K562 (cell line): ENCODE results near the gene GRB10. TPM values are rescaled to one million over a fixed set of nuclear protein-coding genes. Genes with fewer than 3 reads are reported as not detected.

Source experiments
- ATAC-seq: fragments of 200-7000 bp; cut with Tn5 transposase; 3 replicates; pipeline ENCODE4 v1.9.1; 2020; ENCODE audit warnings: moderate library complexity
- BruUV-seq: library from RNA; stranded (reverse); fragments of 400-500 nt; replicated peaks from 2 replicates; lab custom pipeline; 2021; lab: Mats Ljungman, UMichigan
- CTCF ChIA-PET: fragments of 300-600 bp; formaldehyde crosslinking; extraction: SDS; loops from one replicate; lab custom pipeline; 2021; ENCODE audit warnings: low intra/inter-chr PET ratio; lab: Yijun Ruan, JAX
- POLR2A ChIA-PET: fragments of 300-600, 350-650 bp; sonication (Branson Sonifier 250); formaldehyde crosslinking; extraction: SDS; loops from one replicate; lab custom pipeline; 2021; ENCODE audit warnings: antibody characterized with exemption, inconsistent platforms; lab: Yijun Ruan, JAX
- DNase-seq, 4 experiments: peaks; one replicate each; pipeline versions ENCODE4 v3.0.0 to v3.0.0-alpha.2; 2011 to 2018; ENCODE audit warnings: low spot score in 3 of 4, mixed read lengths in 3 of 4; ENCODE audit errors: extremely low read depth in 1 of 4
- FAIRE-seq: peaks from 2 replicates; lab custom pipeline; 2011; peaks lifted over from hg19 to GRCh38; lab: Jason Lieb, UNC
- H2AFZ ChIP-seq: 2 replicates; pipeline ENCODE4 v1.6.0; 2011; ENCODE audit warnings: low read depth, low read length, control low read depth, inconsistent platforms
- H3K27ac ChIP-seq: fragments of 200-600 bp; 3 replicates; pipeline ENCODE4 v1.8.0; 2011; ENCODE audit warnings: low read depth, mild to moderate bottlenecking, control low read depth, inconsistent platforms, low read length, moderate library complexity, mixed read lengths; ENCODE audit errors: extremely low read depth
- H3K27me3 ChIP-seq, 2 experiments: fragments of 300-600 bp in 1 of 2; 2 replicates in 1 of 2; 3 replicates in 1 of 2; pipeline versions ENCODE4 v1.6.0 to v1.8.0; 2011; ENCODE audit warnings: inconsistent platforms in 2 of 2, low read length in 2 of 2, mild to moderate bottlenecking in 1 of 2, mixed read lengths in 1 of 2, moderate library complexity in 1 of 2; ENCODE audit not compliant: control insufficient read depth in 2 of 2, insufficient read depth in 2 of 2
- H3K36me3 ChIP-seq: fragments of 300-600 bp; 3 replicates; pipeline ENCODE4 v1.8.0; 2011; ENCODE audit warnings: mild to moderate bottlenecking, low read length, inconsistent platforms; ENCODE audit not compliant: control insufficient read depth, insufficient read depth
- H3K4me1 ChIP-seq, 2 experiments: fragments of 200-600 bp in 1 of 2; replicated peaks in 1 of 2; 2 replicates in 1 of 2; 3 replicates in 1 of 2; pipeline versions ENCODE4 v1.5.1 to v1.8.0; 2011; ENCODE audit warnings: inconsistent platforms in 2 of 2, low read length in 2 of 2, mild to moderate bottlenecking in 1 of 2, mixed read lengths in 1 of 2, moderate library complexity in 1 of 2; ENCODE audit not compliant: control insufficient read depth in 2 of 2, insufficient read depth in 2 of 2
- H3K4me2 ChIP-seq: 2 replicates; pipeline ENCODE4 v1.6.1; 2011; ENCODE audit warnings: low read length, control low read depth, inconsistent platforms, mixed read lengths; ENCODE audit not compliant: insufficient read depth
- H3K4me3 ChIP-seq: fragments of 200-600 bp; sonication (generic), shearing (Covaris generic); 2 replicates; pipeline ENCODE4 v1.5.1; 2016; ENCODE audit warnings: control low read depth, inconsistent platforms
- H3K79me2 ChIP-seq: fragments of 200-600 bp; 3 replicates; pipeline ENCODE4 v1.8.0; 2011; ENCODE audit warnings: low read length, inconsistent platforms; ENCODE audit not compliant: control insufficient read depth, insufficient read depth
- H3K9ac ChIP-seq, 2 experiments: 2 replicates each; pipeline versions ENCODE4 v1.6.0 to v1.6.1; 2011; ENCODE audit warnings: low read depth in 2 of 2, low read length in 2 of 2, control low read depth in 1 of 2, inconsistent platforms in 1 of 2, mild to moderate bottlenecking in 1 of 2, mixed read lengths in 1 of 2; ENCODE audit not compliant: insufficient read depth in 1 of 2
- H3K9me1 ChIP-seq: one replicate; pipeline ENCODE4 v1.6.0; 2011; ENCODE audit warnings: inconsistent platforms, mild to moderate bottlenecking, low read length, moderate library complexity; ENCODE audit not compliant: control insufficient read depth, insufficient read depth
- H3K9me3 ChIP-seq: replicated peaks from 2 replicates; pipeline ENCODE4 v1.5.1; 2011; ENCODE audit warnings: low read depth, low read length, inconsistent platforms; ENCODE audit not compliant: control insufficient read depth, insufficient read depth
- H4K20me1 ChIP-seq: replicated peaks from 2 replicates; pipeline ENCODE4 v1.6.1; 2011; ENCODE audit warnings: low read length, inconsistent platforms, mixed read lengths; ENCODE audit not compliant: control insufficient read depth, insufficient read depth
- BCLAF1 ChIP-seq, 2 experiments: fragments of 450-650 bp in 1 of 2; IDR thresholded peaks; 2 replicates each; pipeline ENCODE4 v1.6.1; 2011 to 2017; ENCODE audit warnings: low read depth in 2 of 2, antibody characterized with exemption in 1 of 2, borderline replicate concordance in 1 of 2, low read length in 1 of 2, mild to moderate bottlenecking in 1 of 2, mixed read lengths in 1 of 2; ENCODE audit not compliant: control insufficient read depth in 1 of 2
- HDAC8 ChIP-seq: fragments of 450-650 bp; IDR thresholded peaks from 2 replicates; pipeline ENCODE4 v1.6.1; 2016; ENCODE audit warnings: mild to moderate bottlenecking, missing genetic modification characterization, moderate library complexity, missing compliant biosample characterization
- NFXL1 ChIP-seq: fragments of 450-650 bp; formaldehyde crosslinking; IDR thresholded peaks from 2 replicates; pipeline ENCODE4 v1.4.0; 2021; ENCODE audit warnings: mild to moderate bottlenecking
- NONO ChIP-seq, 2 experiments: fragments of 200-400 bp in 1 of 2; fragments of 450-650 bp in 1 of 2; formaldehyde crosslinking in 1 of 2; IDR thresholded peaks; 2 replicates each; pipeline ENCODE4 v1.6.1; 2017; ENCODE audit warnings: low read depth in 2 of 2, mild to moderate bottlenecking in 2 of 2, moderate library complexity in 2 of 2, low read length in 1 of 2
- POLR2A ChIP-seq: fragments of 450-650 bp; conservative IDR thresholded peaks from 2 replicates; pipeline ENCODE4 v1.6.1; 2016
- POLR2B ChIP-seq: fragments of 450-650 bp; IDR thresholded peaks from 2 replicates; pipeline ENCODE4 v1.6.1; 2018; ENCODE audit warnings: low read depth; ENCODE audit not compliant: partially characterized antibody
- TAF7 ChIP-seq: fragments of 450-650 bp; IDR thresholded peaks from 2 replicates; pipeline ENCODE4 v1.6.1; 2016; ENCODE audit warnings: missing genetic modification characterization, missing compliant biosample characterization
- ZNF165 ChIP-seq: fragments of 250-450 bp; sonication (Bioruptor Pico); IDR thresholded peaks from 2 replicates; pipeline ENCODE4 v1.4.0; 2020; ENCODE audit warnings: borderline replicate concordance
- ZNF282 ChIP-seq: sonication (generic); formaldehyde crosslinking; IDR thresholded peaks from 2 replicates; pipeline ENCODE4 v1.8.1; 2023; ENCODE audit warnings: missing genetic modification reagents
- in situ Hi-C: fragments of 300-500 bp; cut with MboI; formaldehyde crosslinking; loops from 4 replicates; pipeline ENCODE4 v1.15.0; 2018; ENCODE audit warnings: inconsistent platforms, mixed read lengths
- intact Hi-C: fragments of 100-400 bp; cut with micrococcal nuclease; formaldehyde crosslinking; loops from 2 replicates; pipeline ENCODE4 v1.14.2; 2022
- polyA plus RNA-seq, 8 experiments: library from polyadenylated mRNA; depleted of rRNA in 4 of 8; stranded (reverse) in 5 of 8; unstranded in 3 of 8; fragments of >200 nt; fragmentation: Nextera tagmentation in 2 of 8; fragmentation: Illumina TruSeq in 1 of 8; extraction: Ambion mirVana in 2 of 8; extraction: Trizol in 1 of 8; gene quantifications; 2 replicates each; pipeline versions ENCODE4 v1.2.1 to v1.2.3, GENCODE V29; 2011 to 2014; ENCODE audit warnings: inconsistent platforms in 1 of 8, missing spikeins in 1 of 8
- total RNA-seq, 7 experiments: library from RNA; depleted of rRNA in 6 of 7; stranded (reverse); fragments of >200 nt in 6 of 7; fragmentation: Illumina TruSeq in 2 of 7; extraction: Trizol in 2 of 7; gene quantifications; 2 replicates each; pipeline versions ENCODE4 v1.2.1 to v1.2.3, GENCODE V29; 2011 to 2021; ENCODE audit warnings: low replicate concordance in 1 of 7
- TF ChIP-seq, protein P1 (sequence below), 2 experiments: fragments of 150-350 bp in 1 of 2; IDR thresholded peaks; 2 replicates each; pipeline ENCODE4 v1.6.1; 2012 to 2016; ENCODE audit warnings: low read depth in 2 of 2, low read length in 2 of 2, mild to moderate bottlenecking in 1 of 2, moderate library complexity in 1 of 2
- TF ChIP-seq, protein P2 (sequence below): sonication (generic); formaldehyde crosslinking; IDR thresholded peaks from 2 replicates; pipeline ENCODE4 v1.8.1; 2023; ENCODE audit warnings: mild to moderate bottlenecking, missing genetic modification reagents

GRB10 gene
- total and polyA plus RNA-seq, 9 of the 15 experiments (the other 6 are each of a cell fraction or from before 2014, with no cell fraction given) = 8.9 to 88.5 (median 40.7) TPM

GRCh38 chr7:50779427-50779826 is 3.3 kb downstream of the GRB10 start (continued):
- TF ChIP-seq, protein P1, sequence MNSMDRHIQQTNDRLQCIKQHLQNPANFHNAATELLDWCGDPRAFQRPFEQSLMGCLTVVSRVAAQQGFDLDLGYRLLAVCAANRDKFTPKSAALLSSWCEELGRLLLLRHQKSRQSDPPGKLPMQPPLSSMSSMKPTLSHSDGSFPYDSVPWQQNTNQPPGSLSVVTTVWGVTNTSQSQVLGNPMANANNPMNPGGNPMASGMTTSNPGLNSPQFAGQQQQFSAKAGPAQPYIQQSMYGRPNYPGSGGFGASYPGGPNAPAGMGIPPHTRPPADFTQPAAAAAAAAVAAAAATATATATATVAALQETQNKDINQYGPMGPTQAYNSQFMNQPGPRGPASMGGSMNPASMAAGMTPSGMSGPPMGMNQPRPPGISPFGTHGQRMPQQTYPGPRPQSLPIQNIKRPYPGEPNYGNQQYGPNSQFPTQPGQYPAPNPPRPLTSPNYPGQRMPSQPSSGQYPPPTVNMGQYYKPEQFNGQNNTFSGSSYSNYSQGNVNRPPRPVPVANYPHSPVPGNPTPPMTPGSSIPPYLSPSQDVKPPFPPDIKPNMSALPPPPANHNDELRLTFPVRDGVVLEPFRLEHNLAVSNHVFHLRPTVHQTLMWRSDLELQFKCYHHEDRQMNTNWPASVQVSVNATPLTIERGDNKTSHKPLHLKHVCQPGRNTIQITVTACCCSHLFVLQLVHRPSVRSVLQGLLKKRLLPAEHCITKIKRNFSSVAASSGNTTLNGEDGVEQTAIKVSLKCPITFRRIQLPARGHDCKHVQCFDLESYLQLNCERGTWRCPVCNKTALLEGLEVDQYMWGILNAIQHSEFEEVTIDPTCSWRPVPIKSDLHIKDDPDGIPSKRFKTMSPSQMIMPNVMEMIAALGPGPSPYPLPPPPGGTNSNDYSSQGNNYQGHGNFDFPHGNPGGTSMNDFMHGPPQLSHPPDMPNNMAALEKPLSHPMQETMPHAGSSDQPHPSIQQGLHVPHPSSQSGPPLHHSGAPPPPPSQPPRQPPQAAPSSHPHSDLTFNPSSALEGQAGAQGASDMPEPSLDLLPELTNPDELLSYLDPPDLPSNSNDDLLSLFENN (IDR thresholded peaks at IDR 0.05; ENCODE audit: low read depth in 2 of 2, low read length in 2 of 2) = no peak

DNA sequence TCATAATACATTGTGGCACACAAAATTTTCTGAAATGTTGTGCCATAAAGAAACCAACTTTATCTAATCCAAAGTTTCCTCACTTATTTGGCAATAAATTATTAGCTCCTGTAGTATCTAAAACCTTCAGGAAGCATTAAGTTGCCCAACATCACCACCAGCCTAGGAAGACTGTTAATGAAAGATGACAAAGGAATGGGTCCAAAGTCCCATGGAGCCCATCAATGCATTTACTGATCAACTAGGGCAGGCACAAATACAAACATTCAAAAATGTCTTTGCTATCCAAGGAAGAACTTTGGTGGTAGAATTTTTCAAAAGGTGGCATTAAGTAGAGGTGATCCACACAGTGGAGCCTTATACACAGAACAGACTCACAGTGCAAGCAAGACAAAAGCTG is 4.5 kb downstream of the GRB10 start:
- H3K36me3 ChIP-seq = no peaks in the 10 kb centered on the region; the same call in 2 of the 3 replicates
- H2AFZ ChIP-seq = no peak overlapping the region
- CTCF ChIA-PET = no interaction called here
- H3K9ac ChIP-seq = no peak overlapping the region
- POLR2A ChIA-PET = interaction anchor here (0.7 to 3.5 kb wide), 3 partner anchors 10 to 16 kb away, joined by 3 to 15 read pairs (median 11); no protein-coding TSS in a partner anchor
- in situ Hi-C loops = no loop called here
- peaks cover 52% of the 10 kb centered on the region for H4K20me1 ChIP-seq
- H3K79me2 ChIP-seq = peaks cover 93% of the 10 kb centered on the region
- peaks cover 10% of the 10 kb centered on the region for H3K9me1 ChIP-seq
- intact Hi-C loops = no loop called here
- H3K27me3 ChIP-seq = no peaks in the 10 kb centered on the region
- H3K4me2 ChIP-seq = no peak overlapping the region
- FAIRE-seq (no peak), DNase-seq (no peak), ATAC-seq (no peak)
- H3K9me3 ChIP-seq = no peaks in the 10 kb centered on the region
- no TSS peak for BruUV-seq
- no peak overlapping the region for H3K27ac ChIP-seq
- no peak overlapping the region for H3K4me3 ChIP-seq
- H3K4me1 ChIP-seq = peaks cover 2 to 26% of the 10 kb centered on the region in 2 experiments; a peak in 3 of 5 replicates
- TF ChIP-seq POLR2B (no peak), TAF7 (no peak), ZNF165 (CRISPR knock-in tag) (no peak), BCLAF1 (IDR thresholded peaks at IDR 0.05; ENCODE audit: borderline replicate concordance in 1 of 2, control insufficient read depth in 1 of 2, low read depth in 2 of 2, low read length in 1 of 2) (no peak), HDAC8 (tag) (no peak), NONO (IDR thresholded peaks at IDR 0.05; ENCODE audit: low read depth in 2 of 2, low read length in 1 of 2) (no peak), NFXL1 (CRISPR knock-in tag) (no peak), ZNF282 (CRISPR knock-in tag) (no peak), POLR2A (no peak)
- TF ChIP-seq, protein P2, sequence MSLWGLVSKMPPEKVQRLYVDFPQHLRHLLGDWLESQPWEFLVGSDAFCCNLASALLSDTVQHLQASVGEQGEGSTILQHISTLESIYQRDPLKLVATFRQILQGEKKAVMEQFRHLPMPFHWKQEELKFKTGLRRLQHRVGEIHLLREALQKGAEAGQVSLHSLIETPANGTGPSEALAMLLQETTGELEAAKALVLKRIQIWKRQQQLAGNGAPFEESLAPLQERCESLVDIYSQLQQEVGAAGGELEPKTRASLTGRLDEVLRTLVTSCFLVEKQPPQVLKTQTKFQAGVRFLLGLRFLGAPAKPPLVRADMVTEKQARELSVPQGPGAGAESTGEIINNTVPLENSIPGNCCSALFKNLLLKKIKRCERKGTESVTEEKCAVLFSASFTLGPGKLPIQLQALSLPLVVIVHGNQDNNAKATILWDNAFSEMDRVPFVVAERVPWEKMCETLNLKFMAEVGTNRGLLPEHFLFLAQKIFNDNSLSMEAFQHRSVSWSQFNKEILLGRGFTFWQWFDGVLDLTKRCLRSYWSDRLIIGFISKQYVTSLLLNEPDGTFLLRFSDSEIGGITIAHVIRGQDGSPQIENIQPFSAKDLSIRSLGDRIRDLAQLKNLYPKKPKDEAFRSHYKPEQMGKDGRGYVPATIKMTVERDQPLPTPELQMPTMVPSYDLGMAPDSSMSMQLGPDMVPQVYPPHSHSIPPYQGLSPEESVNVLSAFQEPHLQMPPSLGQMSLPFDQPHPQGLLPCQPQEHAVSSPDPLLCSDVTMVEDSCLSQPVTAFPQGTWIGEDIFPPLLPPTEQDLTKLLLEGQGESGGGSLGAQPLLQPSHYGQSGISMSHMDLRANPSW (CRISPR knock-in tag) = no peak
